Measurements from ENCODE around the gene MRPL55. TPM values are rescaled to one million over a fixed set of nuclear protein-coding genes. Genes with fewer than 3 reads are reported as not detected.

MRPL55 gene
- total RNA-seq, 2 donors from 2014 or later = 36.1 to 36.7 TPM

DNA sequence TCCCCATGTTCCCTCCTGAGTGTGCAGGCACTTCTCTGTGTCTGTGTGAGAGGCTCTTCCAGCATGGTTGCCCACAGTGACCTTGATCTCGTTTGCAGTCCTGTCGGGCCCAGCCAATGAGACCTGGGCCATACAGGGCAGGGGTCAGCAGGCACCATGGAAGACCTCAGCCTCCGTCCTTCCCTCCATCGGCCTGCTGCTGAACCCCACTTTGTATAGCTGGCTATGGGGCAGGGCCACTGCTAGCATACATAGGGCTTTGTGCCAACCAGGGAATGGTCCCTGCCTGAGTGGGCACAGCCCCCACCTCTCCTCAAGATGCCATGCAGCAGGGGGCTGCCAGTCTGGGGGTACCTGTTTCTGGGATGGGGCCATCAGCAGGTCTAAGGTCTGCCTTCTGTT is 9.8 kb downstream of the MRPL55 start:
- Mint-ChIP-seq H3K36me3 (ENCODE audit: insufficient read depth in 2 of 2) (peaks cover 12 to 26% of the 10 kb centered on the region in 2 donors), H3K4me1 (ENCODE audit: low read depth) (peaks cover 43% of the 10 kb centered on the region), H3K27me3 (ENCODE audit: low read depth) (no peaks in the 10 kb centered on the region), H3K4me3 (no peak overlapping the region), H3K9me3 (peaks cover 0 to 5% of the 10 kb centered on the region in 2 donors), H3K27ac (no peak overlapping the region)
- ATAC-seq (replicated peaks in 1 of 2) (no peak), DNase-seq (no peak)

DNA sequence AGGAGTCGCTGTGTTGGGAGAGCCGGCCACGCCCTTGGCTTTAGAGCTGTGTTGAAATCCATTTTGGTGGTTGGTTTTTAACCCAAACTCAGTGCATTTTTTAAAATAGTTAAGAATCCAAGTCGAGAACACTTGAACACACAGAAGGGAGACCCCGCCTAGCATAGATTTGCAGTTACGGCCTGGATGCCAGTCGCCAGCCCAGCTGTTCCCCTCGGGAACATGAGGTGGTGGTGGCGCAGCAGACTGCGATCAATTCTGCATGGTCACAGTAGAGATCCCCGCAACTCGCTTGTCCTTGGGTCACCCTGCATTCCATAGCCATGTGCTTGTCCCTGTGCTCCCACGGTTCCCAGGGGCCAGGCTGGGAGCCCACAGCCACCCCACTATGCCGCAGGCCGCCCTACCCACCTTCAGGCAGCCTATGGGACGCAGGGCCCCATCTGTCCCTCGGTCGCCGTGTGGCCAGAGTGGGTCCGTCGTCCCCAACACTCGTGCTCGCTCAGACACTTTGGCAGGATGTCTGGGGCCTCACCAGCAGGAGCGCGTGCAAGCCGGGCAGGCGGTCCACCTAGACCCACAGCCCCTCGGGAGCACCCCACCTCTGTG is 10.7 kb downstream of the MRPL55 start:
- Mint-ChIP-seq H3K9me3 (peaks cover 0 to 7% of the 10 kb centered on the region in 2 donors), H3K27ac (no peak overlapping the region), H3K27me3 (ENCODE audit: low read depth) (no peaks in the 10 kb centered on the region), H3K4me1 (ENCODE audit: low read depth) (peaks cover 35% of the 10 kb centered on the region), H3K36me3 (ENCODE audit: insufficient read depth in 2 of 2) (peaks cover 14 to 33% of the 10 kb centered on the region in 2 donors), H3K4me3 (no peak overlapping the region)
- ATAC-seq (replicated peaks in 1 of 2) = no peak
- no peak for DNase-seq

DNA sequence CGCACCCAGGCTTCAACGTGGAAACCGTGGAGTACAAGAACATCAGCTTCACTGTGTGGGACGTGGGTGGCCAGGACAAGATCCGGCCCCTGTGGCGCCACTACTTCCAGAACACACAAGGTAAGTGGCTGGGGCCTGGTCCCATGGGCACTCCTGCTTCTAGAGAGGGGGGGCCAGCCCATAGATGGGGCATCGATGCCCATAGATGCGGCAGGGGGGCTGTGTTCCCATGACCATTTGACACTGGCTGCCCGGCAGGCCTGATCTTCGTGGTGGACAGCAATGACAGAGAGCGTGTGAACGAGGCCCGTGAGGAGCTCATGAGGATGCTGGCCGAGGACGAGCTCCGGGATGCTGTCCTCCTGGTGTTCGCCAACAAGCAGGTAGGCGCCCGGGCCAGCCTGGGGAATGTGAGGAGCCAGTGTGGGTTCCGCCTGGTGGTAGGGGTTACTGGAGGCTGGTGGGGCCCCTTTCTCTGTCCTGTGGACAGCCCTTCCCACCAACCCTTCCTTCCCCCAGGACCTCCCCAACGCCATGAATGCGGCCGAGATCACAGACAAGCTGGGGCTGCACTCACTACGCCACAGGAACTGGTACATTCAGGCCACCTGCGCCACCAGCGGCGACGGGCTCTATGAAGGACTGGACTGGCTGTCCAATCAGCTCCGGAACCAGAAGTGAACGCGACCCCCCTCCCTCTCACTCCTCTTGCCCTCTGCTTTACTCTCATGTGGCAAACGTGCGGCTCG is 11.6 kb downstream of the MRPL55 start:
- Mint-ChIP-seq H3K27me3 (ENCODE audit: low read depth) (no peaks in the 10 kb centered on the region), H3K36me3 (ENCODE audit: insufficient read depth in 2 of 2) (peaks cover 19 to 37% of the 10 kb centered on the region in 2 donors), H3K4me3 (no peak overlapping the region), H3K27ac (no peak overlapping the region), H3K4me1 (ENCODE audit: low read depth) (peaks cover 33% of the 10 kb centered on the region), H3K9me3 (peaks cover 0 to 7% of the 10 kb centered on the region in 2 donors)
- no peak for ATAC-seq (replicated peaks in 1 of 2)
- no peak for DNase-seq

DNA sequence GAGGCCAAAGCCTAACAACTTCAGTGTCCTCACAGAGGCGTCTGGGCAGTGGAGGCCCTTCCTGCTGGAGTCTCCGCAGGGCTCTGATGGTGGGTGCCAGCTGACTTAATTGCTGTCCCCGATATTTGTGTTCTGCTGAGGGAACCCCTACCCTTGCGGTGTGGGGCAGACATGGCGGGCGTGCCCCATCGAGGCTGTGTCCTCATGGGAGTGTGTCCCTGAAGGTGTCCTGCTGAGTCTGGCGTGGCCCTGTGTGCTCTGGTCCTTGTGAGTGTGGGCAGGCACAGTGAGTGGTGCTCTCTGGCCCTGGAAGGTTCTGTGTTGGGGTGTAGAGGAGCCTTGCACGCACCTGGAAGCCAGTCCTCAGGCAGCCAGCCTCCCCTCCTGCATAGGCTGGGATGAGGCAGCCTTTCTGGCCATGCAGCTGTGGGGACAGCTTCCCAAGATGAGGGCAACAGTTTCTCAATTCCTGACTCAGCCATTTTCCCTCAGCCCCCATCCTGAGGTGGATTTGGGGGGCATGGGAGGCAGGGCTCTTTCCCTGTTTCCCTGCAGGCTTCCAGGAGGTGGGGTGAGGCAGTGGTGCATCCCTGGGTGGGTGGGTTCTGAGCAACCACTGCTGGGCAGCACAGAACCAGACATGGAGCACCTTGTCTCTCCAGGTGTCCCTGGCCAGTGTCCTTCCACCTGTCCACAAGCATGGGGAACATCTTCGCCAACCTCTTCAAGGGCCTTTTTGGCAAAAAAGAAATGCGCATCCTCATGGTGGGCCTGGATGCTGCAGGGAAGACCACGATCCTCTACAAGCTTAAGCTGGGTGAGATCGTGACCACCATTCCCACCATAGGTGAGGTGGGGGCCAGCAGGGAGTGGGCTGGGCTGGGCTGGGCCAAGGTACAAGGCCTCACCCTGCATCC is 12.4 kb downstream of the MRPL55 start:
- Mint-ChIP-seq H3K4me3 (no peak overlapping the region), H3K27ac (no peak overlapping the region), H3K27me3 (ENCODE audit: low read depth) (no peaks in the 10 kb centered on the region), H3K9me3 (peaks cover 0 to 7% of the 10 kb centered on the region in 2 donors), H3K36me3 (ENCODE audit: insufficient read depth in 2 of 2) (peaks cover 20 to 42% of the 10 kb centered on the region in 2 donors), H3K4me1 (ENCODE audit: low read depth) (peaks cover 37% of the 10 kb centered on the region)
- DNase-seq (no peak), ATAC-seq (replicated peaks in 1 of 2) (no peak)

DNA sequence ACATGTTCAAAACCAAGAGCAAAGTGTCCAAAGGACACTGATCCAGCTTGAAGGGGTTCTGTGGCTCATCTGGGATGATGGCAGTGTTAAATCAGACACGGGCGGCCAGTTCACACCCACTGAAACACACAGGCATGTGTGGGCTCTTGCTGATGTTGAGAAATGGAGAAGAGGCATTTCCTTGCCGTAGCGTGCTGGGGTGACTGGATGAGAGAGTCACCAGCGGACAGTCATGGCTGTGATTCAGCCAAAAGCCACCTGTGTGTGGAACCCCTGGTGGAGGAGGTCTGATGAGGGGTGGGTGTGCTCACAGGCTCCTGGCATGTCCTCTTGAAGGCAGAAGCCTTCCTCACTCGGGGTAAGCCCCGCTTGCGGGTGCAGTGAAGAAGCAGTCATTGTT is 13.2 kb downstream of the MRPL55 start:
- no peaks in the 10 kb centered on the region for H3K27me3 Mint-ChIP-seq (ENCODE audit: low read depth)
- peaks cover 39% of the 10 kb centered on the region for H3K4me1 Mint-ChIP-seq (ENCODE audit: low read depth)
- peaks cover 21 to 47% of the 10 kb centered on the region in 2 donors for H3K36me3 Mint-ChIP-seq (ENCODE audit: insufficient read depth in 2 of 2)
- no peak overlapping the region for H3K4me3 Mint-ChIP-seq
- ATAC-seq (replicated peaks in 1 of 2) (no peak), DNase-seq (no peak)
- H3K9me3 Mint-ChIP-seq = peaks cover 0 to 7% of the 10 kb centered on the region in 2 donors
- H3K27ac Mint-ChIP-seq = no peak overlapping the region

DNA sequence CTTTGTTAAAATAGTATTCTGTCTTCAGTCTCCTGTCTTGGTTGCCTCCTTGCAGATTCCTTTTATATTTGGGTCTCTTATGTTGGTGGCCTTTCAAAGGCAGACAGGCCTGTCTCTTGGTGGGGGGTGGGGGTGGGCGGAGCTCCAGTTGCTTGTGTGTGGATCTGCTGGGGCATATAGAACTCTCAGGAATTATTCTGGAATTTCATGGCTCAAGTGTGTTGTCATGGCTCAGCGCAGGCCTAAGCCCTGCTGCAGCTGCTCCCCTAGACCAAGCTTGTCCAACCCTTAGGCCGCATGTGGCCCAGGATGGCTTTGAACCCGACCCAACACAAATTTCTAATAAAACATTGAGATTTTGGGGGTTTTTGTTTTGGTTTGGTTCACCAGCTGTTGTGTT is 13.9 kb downstream of the MRPL55 start:
- Mint-ChIP-seq H3K4me1 (ENCODE audit: low read depth) (peaks cover 46% of the 10 kb centered on the region), H3K36me3 (ENCODE audit: insufficient read depth in 2 of 2) (peaks cover 21 to 47% of the 10 kb centered on the region in 2 donors)

DNA sequence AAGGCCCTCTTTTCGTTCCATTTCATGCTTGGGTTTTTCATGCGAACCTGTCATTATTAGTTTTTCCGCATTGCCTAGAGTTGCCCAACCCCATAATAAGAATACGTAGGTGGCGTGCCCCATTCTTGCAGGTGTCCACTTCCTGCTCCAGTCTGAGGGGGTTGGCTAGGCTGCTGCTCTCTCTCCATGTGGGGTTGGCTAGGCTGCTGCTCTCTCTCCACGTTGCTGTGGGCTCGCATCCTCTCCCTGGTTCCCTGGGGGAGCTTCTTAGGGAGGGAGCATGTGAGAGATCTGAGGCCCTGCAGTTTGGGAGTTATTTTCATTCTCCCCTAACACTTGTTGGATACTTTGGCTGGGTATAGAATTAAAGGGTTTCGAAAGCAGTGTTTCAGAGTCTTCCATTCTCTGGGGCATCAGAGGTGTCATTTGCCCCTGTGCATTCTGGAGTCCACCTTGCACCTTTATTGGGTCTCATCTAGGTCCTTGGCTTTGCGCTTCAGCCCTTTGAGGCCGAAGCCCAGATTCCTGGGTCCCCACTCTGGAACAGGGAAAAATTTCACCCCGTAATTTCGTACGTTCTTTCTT is 14.6 kb downstream of the MRPL55 start:
- no peak overlapping the region for H3K4me3 Mint-ChIP-seq
- ATAC-seq (replicated peaks in 1 of 2) (no peak), DNase-seq (no peak)
- peak overlapping the region; percentile 74 for H3K27ac Mint-ChIP-seq
- H3K4me1 Mint-ChIP-seq (ENCODE audit: low read depth) = peaks cover 47% of the 10 kb centered on the region
- H3K9me3 Mint-ChIP-seq = peaks cover 0 to 7% of the 10 kb centered on the region in 2 donors
- H3K27me3 Mint-ChIP-seq (ENCODE audit: low read depth) = no peaks in the 10 kb centered on the region
- H3K36me3 Mint-ChIP-seq (ENCODE audit: insufficient read depth in 2 of 2) = peaks cover 21 to 48% of the 10 kb centered on the region in 2 donors

More for the DNA sequence above, 13.9 kb downstream of the MRPL55 start:
- peak overlapping the region in 1 of 2 donors; percentile 7 for H3K4me3 Mint-ChIP-seq
- peak overlapping the region; percentile 74 for H3K27ac Mint-ChIP-seq
- no peak for ATAC-seq (replicated peaks in 1 of 2)
- H3K9me3 Mint-ChIP-seq = peaks cover 0 to 7% of the 10 kb centered on the region in 2 donors
- H3K27me3 Mint-ChIP-seq (ENCODE audit: low read depth) = no peaks in the 10 kb centered on the region
- DNase-seq = no peak

DNA sequence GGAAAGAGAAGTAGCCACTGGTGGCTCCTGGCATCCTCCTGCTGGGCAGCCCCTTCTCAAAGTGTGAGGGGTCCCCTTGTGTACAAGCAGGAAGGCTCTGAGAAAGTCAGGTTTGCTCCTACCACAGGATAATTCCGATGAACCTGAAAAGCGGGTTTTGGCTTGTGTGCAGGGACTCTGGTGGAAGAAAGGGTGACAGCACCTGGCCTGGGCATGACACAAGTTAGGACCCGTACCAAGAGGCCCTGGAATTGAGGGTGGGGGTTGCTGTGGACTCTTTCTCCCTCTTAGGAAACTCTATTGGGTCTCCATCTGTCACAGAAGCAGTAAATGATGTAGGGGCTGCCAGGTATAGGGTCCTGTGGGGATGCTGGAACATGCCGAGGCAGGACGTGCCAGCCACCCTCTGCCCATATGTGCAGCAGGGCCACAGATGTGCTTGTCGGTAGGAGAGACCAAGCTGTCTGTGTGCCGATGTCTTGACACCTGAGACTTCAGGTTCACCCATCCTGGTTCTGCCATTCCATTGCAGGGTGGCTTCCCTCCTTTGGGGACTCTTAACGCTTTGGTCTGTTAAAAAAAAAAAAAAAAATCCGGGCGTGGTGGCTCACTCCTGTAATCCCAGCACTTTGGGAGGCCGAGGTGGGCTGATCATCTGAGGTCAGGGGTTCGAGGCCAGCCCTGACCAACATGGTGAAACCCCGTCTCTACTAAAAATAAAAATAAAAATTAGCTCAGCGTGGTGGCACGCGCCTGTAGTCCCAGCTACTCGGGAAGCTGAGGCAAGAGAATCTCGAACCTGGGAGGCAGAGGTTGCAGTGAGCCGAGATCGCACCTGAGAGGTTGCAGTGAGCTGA is 15.8 kb downstream of the MRPL55 start:
- ATAC-seq (replicated peaks in 1 of 2) = no peak
- peaks cover 0 to 7% of the 10 kb centered on the region in 2 donors for H3K9me3 Mint-ChIP-seq
- no peaks in the 10 kb centered on the region for H3K27me3 Mint-ChIP-seq (ENCODE audit: low read depth)
- no peak for DNase-seq
- no peak overlapping the region for H3K4me3 Mint-ChIP-seq
- H3K27ac Mint-ChIP-seq = no peak overlapping the region
- H3K36me3 Mint-ChIP-seq (ENCODE audit: insufficient read depth in 2 of 2) = peaks cover 23 to 45% of the 10 kb centered on the region in 2 donors
- peaks cover 52% of the 10 kb centered on the region for H3K4me1 Mint-ChIP-seq (ENCODE audit: low read depth)

DNA sequence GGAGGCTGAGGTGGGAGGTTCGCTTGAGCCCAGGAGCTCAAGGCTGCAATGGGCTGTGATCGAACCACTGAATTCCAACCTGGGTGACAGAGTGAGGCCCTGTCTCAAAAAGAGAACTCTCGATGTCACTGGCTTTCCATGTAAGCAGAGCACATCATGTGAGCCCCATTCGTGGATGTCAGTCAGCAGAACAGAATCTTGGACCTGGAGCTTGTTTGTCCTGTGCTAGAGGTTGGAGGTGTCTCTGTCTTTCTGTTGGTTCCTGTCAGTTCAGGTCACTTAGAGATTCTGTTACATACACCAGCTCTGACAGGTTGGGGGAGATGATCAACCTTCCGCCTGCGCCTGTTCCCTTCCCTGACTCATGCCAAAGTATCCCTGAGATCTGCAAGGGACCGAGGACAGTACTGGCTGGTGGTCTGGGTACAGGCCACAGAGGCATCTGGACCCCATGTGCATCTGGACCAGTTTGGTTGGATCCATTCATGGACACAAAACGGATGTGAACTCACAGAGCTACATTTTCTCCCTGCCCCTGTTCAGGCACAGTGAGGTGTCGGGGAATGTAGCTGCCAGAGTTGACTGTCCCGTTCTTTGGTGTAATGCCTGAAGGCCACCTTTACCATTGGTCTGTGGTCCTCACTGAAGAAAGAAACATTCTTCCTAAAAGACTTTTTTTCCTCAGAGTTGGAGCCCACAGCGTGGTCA is 16.6 kb downstream of the MRPL55 start:
- H3K4me1 Mint-ChIP-seq (ENCODE audit: low read depth) = peaks cover 58% of the 10 kb centered on the region

DNA sequence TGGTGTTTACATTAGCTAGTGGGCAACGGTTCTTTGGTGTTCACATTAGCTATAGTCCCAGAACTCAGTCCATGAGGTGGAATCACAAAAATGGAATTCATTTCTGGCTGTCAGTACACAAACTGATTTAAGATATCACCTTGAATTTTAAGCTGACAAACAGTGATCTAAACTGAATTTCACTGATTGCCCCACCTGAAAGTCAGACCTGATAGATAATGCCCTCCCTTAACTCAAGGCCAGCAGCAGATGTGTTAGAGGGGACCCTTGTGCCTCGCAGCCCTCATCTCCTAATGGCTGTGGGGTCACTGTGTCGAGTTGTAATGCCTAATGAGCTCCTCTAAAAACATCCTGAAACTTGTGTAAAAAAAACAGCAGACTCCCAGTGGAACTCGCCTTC is 18.0 kb downstream of the MRPL55 start:
- Mint-ChIP-seq H3K9me3 (peaks cover 0 to 7% of the 10 kb centered on the region in 2 donors), H3K27ac (peak overlapping the region; percentile 71), H3K4me1 (ENCODE audit: low read depth) (peaks cover 69% of the 10 kb centered on the region), H3K27me3 (ENCODE audit: low read depth) (no peaks in the 10 kb centered on the region), H3K36me3 (ENCODE audit: insufficient read depth in 2 of 2) (peaks cover 25 to 45% of the 10 kb centered on the region in 2 donors), H3K4me3 (peak overlapping the region in 1 of 2 donors; percentile 53)
- no peak for DNase-seq
- ATAC-seq (replicated peaks in 1 of 2) = no peak

More for the DNA sequence above, 16.6 kb downstream of the MRPL55 start:
- DNase-seq (no peak), ATAC-seq (replicated peaks in 1 of 2) (no peak)
- no peak overlapping the region for H3K27ac Mint-ChIP-seq
- H3K4me3 Mint-ChIP-seq = no peak overlapping the region
- H3K9me3 Mint-ChIP-seq = peaks cover 0 to 7% of the 10 kb centered on the region in 2 donors
- H3K27me3 Mint-ChIP-seq (ENCODE audit: low read depth) = no peaks in the 10 kb centered on the region
- peaks cover 25 to 46% of the 10 kb centered on the region in 2 donors for H3K36me3 Mint-ChIP-seq (ENCODE audit: insufficient read depth in 2 of 2)

DNA sequence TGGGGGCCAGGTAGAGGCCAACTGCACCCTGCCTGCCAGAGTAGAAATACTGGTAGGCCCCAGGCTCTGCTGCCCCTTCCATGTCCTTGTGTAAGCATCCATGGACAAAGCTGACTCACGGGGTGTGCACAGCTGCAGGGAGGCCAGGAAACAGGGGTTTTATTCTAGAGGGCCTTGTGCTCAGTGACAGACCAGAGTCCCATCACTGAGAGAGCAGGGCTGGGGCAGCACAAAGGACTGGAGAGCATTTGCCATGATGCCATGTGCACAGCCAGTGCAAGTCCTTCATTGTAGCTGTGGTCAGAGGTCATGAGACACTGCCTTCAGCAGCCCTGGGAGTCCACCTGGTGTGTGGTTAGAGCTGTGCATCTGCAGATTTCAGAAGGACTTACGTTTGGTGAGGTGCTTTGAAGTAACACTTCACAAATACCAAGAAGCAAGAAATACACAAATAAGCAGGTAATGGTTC is 18.5 kb downstream of the MRPL55 start:
- H3K36me3 Mint-ChIP-seq (ENCODE audit: insufficient read depth in 2 of 2) = peaks cover 25 to 42% of the 10 kb centered on the region in 2 donors
- peaks cover 69% of the 10 kb centered on the region for H3K4me1 Mint-ChIP-seq (ENCODE audit: low read depth)
- H3K27ac Mint-ChIP-seq = peak overlapping the region; percentile 71
- H3K27me3 Mint-ChIP-seq (ENCODE audit: low read depth) = no peaks in the 10 kb centered on the region
- ATAC-seq (replicated peaks in 1 of 2) (no peak), DNase-seq (no peak)
- H3K9me3 Mint-ChIP-seq = peaks cover 0 to 7% of the 10 kb centered on the region in 2 donors
- peak overlapping the region; percentile 32 to 42 for H3K4me3 Mint-ChIP-seq
